Dermis microvascular lymphatic vessel endothelial cell (primary cell): ENCODE data around the gene PON3. TPM values are rescaled to one million over a fixed set of nuclear protein-coding genes. Genes with fewer than 3 reads are reported as not detected.
"Not testable (repeated sequence)": the region's sequence is repeated elsewhere in the genome, so short reads cannot be mapped to it uniquely, and the experiment has no call there.

Experiments
- DNase-seq, 2 donors: peaks; one replicate each; pipeline versions ENCODE4 v3.0.0 to v3.0.0-alpha.2; 2010; ENCODE audit warnings: low read depth in 2 of 2
- total RNA-seq: library from RNA; depleted of rRNA; stranded (reverse); fragments of >200 nt; gene quantifications from 2 replicates; pipeline ENCODE4 v1.2.1, GENCODE V29; 2014

The PON3 gene
- total RNA-seq, 1 donor from 2014 or later: 0.13 TPM

DNA sequence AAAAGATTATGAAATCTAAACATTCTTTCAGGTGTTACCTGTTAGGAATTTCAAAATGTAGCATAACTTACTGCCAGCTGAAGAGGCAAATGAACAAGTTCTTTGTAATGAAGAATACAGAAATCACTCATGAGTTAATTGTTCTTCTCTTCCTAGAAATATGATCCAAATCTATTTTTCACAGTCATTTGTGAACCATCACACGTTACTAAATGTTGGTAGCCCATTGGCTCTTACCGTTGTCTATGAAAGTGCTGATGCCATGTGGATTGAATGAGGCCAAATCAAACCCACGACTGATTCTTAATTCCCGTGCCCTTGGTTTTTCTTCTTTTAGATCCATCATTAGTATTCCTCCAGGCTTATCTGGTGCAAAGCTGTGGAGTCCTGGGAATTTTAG, 15.9 kb upstream of the PON3 start:
- no peak for DNase-seq

DNA sequence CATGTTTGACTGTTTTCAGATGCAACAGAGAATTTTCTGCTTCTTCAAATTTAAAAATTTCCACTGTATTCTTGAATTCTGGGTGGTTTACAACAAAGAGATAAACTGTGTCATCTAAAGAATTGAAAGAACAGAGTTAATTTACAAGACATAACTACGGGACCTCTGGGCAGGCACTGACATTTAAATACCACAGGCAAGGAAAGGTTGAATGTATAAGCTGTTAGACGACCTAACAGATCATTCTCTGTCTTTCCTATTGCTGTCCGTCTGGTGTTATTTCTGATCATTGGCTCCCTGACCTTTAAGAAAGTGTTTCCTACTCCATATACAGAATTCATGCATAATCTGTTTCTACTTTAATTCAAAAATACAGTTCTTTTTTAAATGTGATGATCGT, 15.5 kb upstream of the PON3 start:
- DNase-seq: no peak

DNA sequence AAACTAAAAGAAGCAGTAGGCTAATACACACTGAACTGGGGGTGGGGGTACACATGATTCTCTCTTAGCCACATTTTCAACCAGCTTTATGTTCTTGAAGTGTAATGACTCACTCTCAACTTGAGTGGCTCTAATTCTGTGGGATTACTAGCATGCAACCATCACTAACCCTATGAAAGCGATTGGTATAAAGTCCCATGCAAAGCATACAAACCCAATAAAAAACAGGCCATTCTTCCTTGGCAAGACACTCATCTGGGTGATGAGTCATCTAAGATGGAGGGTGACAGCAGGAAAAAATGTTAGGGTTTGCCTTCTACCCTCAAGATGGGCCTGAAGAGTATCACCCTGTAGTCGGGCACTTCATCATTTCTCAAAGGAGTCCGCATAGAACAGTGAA, 14.9 kb upstream of the PON3 start:
- no peak for DNase-seq

DNA sequence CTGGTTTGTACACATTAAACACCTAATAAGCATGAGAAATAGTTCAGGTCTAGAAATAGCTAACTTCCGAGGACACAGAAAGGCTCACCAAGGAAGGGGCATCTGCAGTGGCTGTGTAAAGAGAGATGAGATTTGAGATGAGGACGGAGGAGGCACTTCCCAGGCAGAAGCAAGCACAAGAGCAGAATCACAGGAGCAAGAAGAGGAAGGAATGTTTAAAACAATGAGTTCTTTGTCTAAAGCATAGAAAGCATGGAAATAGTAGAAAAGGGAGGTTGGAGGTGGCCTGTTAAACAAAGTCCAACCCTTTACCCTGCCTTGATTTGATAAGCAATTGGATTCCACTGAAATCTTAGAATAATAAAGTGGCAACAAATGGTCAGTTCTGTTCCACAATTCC, 11.6 kb upstream of the PON3 start:
- DNase-seq: no peak

DNA sequence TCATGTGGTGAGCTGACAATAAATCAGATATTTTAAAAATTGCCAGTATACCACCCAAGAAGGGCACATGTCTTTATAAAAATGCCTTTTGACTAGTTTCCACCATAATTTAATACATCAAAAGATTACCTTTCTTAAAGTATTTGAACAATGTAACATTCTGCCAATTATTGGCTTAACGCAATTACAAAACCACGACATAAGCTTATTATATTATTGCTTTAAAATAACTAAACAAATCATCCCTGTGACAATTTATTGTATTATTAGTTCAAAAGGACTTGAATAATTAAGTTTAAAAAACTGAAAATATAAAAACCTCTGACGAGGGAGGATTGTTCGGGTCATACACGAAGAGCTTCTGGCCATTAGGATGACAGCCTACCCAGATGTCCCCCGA, 9.6 kb upstream of the PON3 start:
- DNase-seq: no peak

DNA sequence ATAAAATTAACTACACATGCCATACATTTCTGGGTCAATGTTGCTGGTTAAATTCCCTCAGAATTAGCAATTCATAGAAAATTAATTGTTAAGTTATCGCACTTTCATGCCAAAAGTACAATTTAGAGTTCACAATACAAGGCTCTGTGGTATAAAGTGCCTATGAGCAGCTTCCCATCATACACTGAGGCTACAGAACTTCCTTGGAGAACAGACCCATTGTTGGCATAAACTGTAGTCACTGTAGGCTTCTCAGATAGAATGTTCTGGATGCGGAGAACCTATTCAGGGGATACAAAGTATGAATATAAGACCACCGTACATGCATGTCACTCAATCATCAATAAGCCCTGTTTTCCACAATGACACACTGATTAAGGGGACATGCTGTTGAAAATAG, 9.0 kb upstream of the PON3 start:
- no peak for DNase-seq

DNA sequence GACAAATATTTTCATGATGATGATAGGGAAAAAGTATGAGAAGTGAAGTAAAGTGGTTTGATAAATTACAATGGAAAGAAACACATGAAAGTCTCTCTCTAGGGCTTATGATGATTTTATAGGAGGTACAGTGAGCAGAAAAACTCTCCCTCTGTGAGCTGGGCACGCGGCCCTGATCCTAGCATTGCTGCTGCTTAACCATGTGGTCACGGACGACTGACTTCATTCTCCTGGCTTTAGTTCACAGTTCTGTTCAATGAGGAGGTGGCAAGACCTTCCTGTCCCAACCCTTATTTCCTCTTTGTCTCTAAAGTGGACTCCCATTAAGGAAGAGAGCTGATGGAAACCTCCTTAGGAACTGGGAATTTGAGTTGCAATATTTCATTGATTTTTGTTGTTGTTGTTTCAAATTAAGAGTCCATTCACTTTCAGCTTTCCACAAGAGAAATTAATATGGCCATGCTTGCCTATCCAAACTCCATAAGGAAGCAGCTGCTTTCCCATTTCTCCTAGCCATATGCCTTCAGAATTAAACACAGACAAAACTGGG, 8.2 kb upstream of the PON3 start:
- no peak for DNase-seq

DNA sequence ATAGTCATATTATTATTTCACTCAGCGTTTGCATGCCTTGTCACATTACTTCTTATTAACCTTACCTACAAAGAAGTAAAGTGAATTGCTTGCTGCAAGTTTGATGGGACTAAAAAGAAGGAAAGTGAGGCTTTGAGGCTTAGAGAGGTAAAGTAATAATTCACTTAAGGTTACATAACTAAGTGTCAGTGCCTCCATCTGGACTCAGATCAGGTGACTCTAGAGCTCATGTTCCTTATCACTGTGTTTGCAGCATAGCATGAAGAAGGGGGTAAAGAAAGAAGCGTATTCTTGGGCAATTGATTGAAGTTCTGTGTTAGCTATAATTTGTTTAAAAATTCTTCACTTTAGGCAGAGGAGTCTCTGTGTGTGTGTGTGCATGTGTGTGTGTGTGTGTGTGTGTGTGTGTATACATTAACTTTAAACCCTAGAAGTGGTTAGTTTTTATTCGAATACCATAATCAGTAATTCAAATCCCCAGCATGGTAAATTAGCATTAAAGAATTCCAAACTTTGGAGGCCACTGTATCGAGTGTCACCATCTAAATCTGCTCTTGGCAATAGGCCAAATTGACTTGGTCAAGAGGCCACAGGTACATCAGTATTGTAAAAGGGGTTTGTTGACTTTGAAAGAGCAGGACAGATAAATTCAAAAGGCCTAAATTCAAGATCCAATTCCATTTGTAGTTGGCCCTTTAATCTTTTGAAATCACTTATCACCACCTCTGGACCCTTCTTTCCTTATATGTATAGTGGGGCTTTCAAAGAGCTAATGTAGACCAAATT, 2.2 kb upstream of the PON3 start:
- no peak for DNase-seq

DNA sequence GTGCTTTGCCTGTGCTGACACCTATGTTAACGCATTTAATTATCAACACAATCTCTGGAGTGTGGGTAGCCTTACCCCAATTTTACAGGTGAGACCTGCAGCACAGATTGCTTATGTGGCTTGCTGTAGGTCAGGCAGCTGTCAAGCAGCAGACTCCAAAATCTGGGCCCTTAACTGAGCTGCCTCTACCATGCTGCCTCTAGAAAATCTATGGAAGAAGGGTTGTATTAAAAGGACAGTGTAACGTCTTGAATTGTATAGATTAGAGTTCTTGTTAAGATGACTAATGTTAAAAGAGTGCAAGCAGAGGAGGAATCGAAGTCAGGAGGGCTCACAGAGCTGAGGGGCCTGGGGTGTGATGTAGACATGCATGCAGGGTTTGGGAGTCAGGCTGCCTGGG, 1.2 kb upstream of the PON3 start:
- DNase-seq: no peak

DNA sequence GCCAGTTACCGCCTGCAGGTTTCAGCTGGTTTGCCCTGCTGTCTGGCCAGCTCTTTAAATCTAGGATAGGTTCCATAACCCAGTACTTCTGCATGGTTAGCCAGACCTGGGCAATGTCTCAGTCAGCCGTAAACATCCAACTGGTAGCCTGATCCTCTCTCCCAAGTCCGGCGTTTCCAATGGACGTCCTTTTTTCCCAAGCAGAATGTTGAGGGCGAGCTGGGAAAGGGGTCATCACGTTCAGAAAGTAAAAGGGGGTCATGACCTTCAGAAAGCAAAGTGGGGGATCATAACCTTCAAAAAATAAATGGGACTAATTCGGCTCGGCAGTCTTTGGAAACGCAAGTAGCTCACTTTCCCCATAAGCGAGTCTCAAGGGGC, 430 bp downstream of the PON3 start:
- DNase-seq: no peak

DNA sequence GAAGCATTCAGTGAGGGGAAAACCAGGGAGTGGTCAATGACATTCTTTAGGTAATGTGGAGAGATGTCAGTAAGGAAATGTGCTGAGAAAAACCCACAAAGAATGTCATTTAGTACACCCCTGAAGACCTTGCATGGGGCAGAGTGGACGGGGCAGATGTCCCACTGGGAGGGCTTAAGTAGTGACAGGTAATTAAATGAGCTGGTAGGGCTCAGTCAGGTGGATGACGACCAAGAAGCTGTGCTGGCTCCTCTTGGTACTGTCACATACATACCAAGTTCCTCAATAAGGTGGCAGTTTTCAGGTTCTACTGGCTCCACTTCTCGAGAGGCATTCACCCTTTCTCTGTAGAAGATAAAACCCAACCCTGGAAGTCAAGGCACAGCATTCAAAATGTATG, 1.8 kb downstream of the PON3 start:
- no peak for DNase-seq

DNA sequence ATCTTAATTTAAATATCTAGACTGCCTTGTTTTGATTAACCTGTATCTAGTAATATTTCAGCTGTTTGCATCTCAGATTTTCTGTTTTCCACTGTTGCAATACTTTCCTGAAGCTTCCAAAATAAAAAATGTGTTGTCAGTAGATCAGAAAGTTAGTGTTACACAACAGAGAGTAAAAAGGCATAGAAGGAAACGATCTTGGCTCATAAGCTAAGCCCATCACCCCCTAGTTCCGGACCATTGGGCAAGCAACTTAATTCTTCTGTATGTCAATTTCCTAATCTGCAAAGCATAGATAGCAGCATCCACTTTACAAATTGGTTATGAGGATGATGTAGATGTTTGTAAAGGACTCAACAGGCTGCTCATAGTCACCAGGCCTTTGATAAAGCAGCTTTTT, 4.4 kb downstream of the PON3 start:
- DNase-seq: no peak

DNA sequence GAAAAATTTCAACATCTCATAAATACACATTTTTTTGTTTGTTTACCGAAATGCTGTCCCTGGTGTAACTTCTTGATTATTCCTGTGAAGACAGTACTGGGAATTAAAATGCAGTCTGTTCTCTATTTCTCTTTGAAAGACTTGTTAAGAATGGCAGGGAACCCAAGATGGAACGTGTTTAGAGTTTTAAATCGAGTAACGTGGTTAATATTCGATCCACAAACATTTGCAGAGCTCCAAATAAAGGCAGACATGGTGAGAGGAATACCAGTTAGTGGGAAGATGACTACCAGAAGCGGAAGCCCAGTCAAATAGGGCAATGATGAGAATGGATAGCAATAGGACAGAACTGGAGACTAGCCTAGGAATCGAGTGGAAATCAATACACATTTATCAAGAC, 6.7 kb downstream of the PON3 start:
- no peak for DNase-seq

DNA sequence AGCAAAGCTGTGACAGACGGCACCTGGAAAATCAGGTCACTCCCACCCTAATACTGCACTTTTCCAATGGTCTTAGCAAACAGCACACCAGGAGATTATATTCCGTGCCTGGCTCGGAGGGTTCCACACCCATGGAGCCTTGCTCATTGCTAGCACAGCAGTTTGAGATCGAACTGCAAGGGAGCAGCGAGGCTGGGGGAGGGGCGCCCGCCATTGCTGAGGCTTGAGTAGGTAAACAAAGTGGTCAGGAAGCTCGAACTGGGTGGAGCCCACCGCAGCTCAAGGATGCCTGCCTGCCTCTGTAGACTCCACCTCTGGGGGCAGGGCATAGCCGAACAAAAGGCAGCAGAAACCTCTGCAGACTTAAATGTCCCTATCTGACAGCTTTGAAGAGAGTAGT, 16.7 kb downstream of the PON3 start:
- DNase-seq: not testable (repeated sequence)

DNA sequence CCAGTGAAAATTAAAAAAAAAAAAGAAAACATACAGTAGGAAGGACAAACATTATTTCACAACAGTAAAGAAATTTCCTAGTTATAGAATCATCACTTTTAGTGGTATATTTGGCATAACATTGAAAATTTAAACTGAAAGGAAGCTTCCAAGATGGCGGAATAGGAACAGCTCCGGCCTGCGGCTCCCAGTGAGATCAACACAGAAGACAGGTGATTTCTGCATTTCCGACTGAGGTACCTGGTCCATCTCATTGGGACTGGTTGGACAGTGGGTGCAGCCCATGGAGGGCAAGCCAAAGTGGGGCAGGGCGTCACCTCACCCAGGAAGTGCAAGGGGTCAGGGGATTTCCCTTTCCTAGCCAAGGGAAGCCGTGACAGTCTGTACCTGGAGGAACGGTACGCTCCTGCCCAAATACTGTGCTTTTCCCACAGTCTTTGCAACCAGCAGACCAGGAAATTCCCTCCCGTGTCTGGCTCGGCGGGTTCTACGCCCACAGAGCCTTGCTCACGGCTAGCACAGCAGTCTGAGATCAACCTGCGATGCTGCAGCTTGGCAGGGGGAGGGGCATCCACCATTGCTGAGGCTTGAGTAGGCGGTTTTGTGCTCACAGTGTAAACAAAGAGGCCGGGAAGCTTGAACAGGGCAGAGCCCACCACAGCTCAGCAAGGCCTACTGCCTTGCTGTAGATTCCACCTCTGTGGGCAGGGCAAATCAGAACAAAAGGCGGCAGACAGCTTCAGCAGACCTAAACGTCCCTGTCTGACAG, 19.4 kb downstream of the PON3 start:
- no peak for DNase-seq

DNA sequence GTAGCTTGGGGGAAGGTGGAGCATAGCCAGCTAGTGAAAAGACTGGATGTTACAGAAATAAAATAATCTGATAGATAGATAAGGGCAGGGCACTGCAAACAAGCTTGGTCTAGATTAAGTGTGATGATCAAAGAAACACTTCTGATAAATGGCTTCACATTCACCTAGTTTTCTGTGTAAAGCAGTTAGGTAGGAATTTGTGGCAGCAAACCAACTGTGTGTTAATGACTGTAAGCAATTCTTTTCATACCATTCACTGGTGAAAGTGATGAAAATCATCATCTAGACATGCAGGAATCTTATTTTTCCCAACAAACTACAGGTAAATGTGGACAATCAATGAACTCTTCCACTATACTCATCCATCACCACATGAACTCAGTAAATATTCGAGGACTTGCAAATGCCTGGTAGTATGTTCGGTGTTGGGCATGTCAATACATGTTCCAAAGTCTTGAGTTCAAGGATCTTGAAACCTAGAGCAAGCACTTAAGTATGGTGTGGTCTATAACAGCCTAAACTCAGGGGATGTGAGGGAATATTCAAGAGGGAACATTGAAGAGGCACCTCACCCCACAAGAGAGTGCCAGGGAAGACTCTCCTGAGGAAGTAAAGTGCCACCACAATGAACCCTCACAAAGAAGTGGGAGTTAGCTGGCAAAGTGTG, 20.5 kb downstream of the PON3 start:
- DNase-seq: no peak

DNA sequence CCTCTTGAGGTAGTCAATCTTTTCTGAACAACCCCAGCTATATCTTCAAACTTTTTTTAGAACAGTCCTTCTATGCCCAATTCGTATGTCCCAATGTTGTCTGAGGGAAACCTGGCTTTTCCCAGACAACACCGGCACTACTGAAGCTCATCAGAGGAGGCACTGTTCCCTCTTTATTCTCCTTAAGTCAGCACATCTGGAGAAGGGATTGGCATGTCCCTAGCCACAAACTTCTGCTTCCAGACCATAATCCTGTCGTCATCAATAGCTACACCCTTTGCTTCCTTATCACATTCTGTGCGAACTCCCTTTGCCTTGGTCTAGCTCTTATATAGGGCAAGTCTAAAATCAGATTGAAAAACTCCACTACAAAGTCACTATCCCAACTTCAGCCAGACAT, 22.9 kb downstream of the PON3 start:
- DNase-seq: no peak

DNA sequence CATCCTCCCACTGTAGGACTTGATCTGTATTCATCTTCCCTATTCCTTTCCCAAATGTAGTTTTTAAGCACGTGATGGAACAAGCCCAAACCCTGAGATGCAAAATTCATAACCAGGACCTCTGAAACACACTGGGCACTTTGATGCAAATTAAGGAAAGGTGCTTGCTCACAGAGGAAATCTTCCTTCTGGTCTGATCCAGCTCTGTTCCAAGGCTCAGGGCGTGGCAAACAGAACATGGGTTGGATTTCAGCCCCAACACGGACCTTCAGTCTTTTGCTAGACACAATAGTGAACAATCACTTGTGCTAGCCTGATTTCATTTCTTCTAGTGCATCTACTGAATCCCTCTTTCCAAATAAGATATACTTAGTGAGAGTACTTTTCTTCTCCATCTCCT, 27.9 kb downstream of the PON3 start:
- no peak for DNase-seq

DNA sequence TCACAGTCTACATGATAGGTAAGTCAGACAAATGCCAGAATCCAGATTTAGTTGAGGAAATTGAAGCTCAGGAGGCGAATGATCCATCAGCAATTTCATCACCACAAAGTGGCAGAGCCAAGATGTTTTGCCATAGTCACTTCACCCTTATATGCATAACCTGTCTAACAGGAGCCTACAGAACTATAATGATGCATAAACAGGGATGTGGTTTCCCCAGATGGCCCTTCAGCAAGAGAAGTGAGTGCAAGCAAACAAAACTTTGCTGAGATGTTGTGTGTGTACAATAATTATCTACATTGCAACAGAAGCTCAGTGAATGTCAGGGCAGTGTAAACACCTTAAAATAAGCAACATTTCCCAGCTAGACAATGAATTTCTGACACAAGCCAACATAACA, 28.6 kb downstream of the PON3 start:
- no peak for DNase-seq

DNA sequence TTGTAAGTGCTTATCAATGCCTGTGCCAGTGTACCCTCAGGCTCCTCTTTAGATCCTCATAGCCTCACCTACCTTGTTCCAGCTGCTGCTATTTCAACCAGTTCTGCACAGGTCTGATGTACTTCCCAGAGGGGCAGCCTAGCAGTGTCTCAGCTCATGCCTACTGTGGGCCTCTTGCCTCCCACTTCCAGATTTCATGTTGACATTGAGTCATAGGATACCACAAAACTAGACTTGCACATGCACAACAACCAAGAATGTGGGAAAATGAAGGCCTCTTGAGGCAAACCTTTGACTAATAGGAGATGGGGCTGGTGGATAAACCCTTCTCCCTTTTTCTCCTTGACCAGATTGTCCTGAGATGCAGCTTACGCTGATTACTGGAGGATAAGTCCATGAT, 31.0 kb downstream of the PON3 start:
- DNase-seq: no peak

DNA sequence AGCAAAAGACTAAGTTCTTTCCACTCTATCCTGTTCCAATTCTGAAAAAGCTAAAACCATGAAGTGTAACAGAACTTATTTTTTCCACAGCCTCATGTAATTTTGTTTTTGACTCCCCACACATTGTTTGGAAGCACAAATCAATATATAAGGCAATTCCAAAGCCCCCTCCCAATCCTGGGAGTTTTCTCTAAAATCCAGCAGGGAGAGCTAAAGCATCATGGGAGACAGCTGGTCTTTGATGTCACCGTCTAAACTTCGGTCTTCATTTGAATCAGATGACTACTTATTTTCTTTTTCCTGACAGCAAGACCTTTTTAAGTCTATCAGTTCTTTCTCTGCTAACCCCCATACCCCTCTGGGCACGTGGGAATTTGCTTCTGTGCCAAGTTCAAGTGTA, 38.6 kb downstream of the PON3 start:
- peak in 1 of 2 donors; percentile 19 for DNase-seq

DNA sequence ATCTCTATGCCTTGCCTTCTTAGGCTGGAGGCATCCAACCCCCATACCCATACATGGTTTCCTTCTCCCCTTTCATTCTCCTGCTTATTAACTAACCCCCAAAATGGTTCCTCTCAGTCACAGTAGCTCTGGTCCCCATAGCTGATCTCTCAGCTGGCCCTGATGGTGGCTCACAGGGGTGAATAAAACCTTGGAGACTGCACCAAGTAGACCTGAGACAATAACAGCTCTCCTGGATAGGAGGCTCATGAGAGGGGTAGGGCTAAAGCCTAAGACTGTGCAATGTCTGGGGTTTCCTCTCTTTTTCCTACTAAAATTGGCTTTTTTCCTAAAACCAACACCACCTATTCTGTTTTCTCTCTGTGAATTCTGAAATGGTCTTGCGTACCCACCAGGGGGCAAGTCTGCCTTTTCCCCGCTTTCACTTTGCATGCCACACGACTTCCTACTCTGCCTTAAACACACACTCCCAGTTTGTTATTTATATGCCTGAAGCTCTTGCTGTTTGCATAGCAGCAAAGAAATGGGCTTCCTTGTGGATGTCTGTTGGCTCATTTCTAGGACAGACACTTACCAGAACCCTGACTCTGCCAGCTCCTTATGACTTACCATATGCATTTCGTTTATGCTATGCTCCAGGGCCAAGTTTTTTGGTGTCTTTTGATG, 53.4 kb downstream of the PON3 start:
- no peak for DNase-seq
